Measurements from ENCODE around the gene AOPEP.

AOPEP gene

DNA sequence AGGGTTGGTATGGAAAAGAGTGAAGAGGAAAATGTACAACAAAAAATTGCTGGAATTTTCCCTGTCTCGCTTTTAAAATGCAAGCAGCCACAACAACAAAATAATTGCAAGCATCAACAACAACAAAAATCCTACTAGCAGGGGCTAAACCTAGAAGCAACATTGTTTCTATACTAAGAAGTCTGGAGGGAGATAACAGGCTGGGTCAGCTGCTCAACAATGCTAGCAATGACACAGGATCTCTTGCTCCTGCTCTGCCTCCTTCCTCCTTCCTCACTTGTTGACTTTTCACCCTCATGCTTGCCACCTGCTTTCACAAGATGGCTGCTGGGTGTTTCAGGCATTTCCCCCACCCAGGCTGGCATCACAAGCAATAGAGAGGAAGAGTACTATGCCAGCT, 7.6 kb upstream of the AOPEP start:
- no peak for DNase-seq (ENCODE audit: low spot score)

DNA sequence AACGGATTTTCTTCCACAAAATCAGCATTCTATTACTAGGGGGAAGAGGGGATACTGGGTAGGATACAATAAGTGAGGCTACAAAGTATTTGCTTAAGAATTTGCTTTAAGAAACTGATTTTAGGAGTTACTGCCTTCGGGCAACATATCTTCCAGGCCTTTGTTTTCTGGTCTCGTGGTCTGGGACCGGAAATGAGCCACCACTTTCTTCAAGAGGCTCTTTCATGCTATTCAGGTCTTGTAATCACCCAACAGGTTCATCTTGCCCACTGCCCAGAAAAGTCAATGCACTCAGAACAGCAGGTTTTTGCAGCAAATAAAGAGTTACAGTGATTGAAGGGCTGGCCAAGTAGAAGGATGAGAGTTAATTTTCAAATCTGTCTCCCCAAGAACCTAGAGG, 6.6 kb upstream of the AOPEP start:
- DNase-seq (ENCODE audit: low spot score): no peak

GRCh38 chr9:94720846-94721549, 5.5 kb upstream of the AOPEP start:
- DNase-seq (ENCODE audit: low spot score): no peak

DNA sequence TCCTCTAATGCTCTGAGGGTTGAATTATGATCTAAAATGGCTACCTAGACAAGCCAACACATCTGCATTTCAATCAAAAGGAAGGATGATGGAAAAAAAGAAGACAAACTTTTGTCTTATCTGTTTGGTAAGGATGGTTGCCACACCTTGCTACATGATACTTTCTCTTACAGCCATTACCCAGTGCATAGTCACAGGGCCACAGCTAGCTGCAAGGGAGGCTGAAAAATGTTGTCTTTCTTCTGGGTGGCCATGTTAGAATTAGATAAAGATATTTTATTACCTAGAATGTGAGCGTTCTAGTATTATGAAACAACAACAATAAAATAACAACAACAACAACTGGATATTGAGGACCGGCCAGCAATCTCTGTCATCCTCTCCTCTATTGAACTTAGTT, 4.7 kb upstream of the AOPEP start:
- DNase-seq (ENCODE audit: low spot score): no peak

- no peak for DNase-seq (ENCODE audit: low spot score)
Measured at GRCh38 chr9:94725293-94725692, 1.2 kb upstream of the AOPEP start.

DNA sequence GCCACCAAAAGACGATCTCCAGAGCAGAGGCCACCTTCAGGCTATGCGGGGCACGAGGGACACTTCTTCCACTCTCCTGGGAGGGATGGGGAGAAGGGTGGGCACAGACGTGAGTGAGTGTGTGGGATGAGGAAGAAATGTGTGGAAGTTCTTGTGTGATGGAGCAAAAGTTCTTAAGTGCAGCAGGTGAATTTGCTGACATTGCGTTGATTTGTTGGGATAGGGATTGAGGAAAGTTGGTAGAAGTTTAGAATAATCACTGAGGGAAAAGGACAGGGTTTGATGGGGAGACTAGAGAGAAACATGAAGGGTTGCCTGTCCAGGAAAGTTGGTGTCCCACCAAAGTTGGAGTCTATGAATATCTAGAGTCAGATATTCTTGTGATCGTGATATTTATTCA, 2.2 kb downstream of the AOPEP start:
- DNase-seq (ENCODE audit: low spot score): no peak

DNA sequence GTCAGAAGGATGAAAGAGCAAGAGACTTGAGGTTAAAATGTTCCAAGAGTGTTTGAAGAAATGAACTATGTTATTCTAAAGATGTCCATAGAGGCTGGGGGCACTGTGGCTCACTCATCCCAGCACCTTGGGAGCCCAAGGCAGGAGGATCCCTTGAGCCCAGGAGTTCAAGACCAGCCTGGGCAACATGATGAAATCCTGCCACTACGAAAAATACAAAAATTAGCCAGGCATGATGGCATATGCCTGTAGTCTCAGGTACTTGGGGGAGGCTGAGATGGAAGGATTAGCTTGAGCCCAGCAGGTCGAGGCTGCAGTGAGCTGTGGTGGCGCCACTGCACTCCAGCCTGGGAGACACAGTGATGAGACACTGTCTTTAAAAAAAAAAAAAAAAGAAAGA, 2.7 kb downstream of the AOPEP start:
- DNase-seq (ENCODE audit: low spot score): no peak

- no peak for DNase-seq (ENCODE audit: low spot score)
Measured at GRCh38 chr9:94734054-94734754, 7.7 kb downstream of the AOPEP start.

DNA sequence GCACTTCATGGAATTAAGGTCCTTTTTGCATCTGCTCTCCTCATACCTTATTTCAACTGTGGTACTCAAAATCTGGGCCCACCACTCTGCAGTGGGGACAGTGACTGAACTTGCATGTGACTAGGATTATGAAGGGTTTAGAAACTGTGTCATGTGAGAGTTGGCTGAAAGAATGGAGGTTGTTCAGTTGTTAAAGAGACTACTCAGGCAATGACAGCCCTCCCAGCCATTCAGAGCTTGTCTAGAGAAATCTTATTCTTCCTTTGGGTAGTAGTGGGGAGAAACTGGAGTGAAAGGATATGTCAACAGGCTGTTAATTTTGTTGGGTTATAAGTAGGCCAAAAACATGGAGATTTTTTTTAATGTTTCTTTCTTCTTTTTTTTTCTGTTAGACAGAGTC, 10.3 kb downstream of the AOPEP start:
- no peak for DNase-seq (ENCODE audit: low spot score)

GRCh38 chr9:94740145-94740840, 13.8 kb downstream of the AOPEP start:
- no peak for DNase-seq (ENCODE audit: low spot score)

DNA sequence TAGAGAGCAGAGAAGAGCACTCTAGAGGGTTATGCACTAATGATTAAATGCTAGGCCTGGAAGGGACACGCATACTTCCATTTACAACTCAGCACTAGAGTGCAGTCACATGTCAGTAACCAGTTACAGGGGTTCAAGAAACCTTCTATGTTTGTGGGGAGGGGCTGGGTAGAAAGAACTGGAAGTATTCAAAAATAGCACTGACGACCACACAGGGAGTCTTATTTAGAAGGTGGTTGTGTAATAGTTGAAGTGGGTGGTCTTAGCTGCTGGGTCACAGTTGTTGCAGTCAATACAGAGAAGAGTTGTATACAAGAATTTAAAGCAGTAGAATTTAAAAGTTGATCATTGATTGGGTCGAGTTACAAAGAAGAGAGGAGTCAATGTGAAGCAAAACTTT, 15.4 kb downstream of the AOPEP start:
- DNase-seq (ENCODE audit: low spot score): no peak

DNA sequence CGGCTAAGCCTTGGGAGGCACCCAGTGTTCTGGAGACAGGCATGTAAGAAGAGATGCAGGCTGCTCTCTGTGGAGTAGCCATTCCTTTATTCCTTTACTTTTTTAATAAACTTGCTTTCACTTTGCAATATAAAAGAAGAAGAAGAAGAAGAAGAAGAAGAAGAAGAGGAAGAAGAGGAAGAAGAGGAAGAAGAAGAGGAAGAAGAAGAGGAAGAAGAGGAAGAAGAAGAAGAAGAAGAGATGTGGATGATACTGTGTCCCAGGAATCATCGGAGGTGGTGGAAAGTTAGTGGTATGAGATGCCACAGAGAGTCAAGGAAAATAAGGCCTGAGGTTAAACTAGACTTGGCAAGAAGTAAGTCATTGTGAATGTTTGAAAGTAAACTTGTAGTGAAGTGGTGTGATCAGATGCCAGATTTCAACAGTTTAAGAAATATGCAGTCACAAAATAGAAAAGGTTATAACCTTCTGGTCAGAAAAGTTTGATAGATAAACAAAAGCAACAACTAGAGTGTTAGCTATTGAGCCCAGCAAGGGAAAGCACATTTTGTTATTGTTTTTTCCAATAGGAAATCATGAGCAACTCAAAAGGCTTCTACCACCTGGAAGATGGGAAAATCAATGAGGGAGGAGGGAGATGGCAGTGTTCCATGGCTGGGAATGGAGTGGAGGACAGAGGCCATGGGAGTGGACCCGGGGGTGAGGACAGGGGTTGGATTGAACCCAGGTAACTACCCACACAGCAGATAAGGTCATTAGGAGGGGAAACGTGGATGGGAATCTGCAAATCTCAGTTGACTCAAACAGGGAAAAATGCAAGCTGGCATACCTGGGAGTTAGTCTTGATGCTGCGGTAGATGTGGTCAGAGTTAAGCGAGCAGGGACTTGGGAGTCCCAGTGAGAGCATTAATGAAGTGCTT, 16.8 kb downstream of the AOPEP start:
- no peak for DNase-seq (ENCODE audit: low spot score)

- DNase-seq (ENCODE audit: low spot score): no peak
Measured at GRCh38 chr9:94745806-94746540, 19.5 kb downstream of the AOPEP start.

GRCh38 chr9:94746541-94747370, 20.3 kb downstream of the AOPEP start:
- no peak for DNase-seq (ENCODE audit: low spot score)

GRCh38 chr9:94754976-94755475, 28.5 kb downstream of the AOPEP start:
- DNase-seq (ENCODE audit: low spot score): no peak

- DNase-seq (ENCODE audit: low spot score): no peak
Measured at GRCh38 chr9:94757158-94757557, 30.7 kb downstream of the AOPEP start.

GRCh38 chr9:94758031-94758430, 31.5 kb downstream of the AOPEP start:
- no peak for DNase-seq (ENCODE audit: low spot score)

DNA sequence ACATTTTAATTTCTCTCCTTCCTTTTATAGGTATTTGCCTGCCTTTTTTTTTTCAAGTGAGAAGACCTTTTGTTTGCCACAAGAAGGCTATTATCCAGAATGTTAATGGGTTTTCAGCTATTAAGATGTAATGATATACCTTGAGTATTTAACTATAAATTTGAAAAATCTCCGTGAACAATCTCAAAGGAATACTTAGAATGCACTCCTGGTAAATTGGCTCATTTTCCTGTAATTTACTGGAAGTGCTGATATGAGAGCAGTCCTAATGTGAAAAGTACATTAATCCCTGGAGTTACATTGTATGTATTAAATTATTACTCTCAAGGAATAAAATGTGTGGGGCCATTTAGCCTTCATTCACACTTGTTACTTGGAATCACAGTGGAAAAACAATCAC, 32.4 kb downstream of the AOPEP start:
- no peak for DNase-seq (ENCODE audit: low spot score)

- no peak for DNase-seq (ENCODE audit: low spot score)
Measured at GRCh38 chr9:94760010-94760409, 33.5 kb downstream of the AOPEP start.

DNA sequence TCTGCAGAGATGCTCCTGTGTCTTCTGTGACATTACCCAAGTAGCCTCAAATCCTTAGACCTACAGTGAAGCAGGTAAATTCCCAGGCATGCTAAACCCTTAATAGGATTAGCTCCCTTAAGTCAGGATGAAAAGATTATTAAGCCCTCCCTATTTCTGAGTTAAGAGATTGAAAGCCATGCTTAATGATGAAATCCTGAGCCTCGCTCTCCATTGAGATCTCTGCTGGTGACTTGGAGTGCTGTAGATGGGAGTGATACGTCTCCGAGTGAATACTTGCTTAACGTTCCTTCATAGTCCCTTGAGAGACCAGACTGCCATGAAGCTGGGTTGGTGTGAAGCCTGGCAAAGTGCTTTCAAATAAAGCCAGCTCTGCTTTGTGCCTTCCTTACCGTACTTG, 34.2 kb downstream of the AOPEP start:
- no peak for DNase-seq (ENCODE audit: low spot score)
